ENCODE measurements around the gene ANKRD6.

DNA sequence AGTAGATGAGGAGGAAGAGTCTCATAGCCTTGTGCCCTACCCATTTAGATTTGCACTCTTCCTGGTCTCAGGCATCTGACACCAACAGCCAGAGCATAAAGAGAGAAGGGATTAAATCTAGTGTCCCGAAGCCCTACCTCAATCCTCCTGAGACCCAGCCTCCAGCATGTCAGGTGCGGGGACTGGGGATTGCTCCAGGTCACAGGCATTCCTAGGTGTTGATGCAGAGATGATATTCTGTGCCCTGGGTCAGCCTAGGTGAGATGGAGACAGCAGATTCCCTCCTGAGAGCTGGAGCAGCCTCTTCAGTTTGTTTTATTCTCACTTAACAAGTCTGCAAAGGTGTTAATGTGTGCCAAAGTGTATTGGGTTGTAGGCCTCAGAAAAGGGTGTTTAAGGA lies 89.8 kb downstream of the ANKRD6 start:
- TF ChIP-seq, protein P1, sequence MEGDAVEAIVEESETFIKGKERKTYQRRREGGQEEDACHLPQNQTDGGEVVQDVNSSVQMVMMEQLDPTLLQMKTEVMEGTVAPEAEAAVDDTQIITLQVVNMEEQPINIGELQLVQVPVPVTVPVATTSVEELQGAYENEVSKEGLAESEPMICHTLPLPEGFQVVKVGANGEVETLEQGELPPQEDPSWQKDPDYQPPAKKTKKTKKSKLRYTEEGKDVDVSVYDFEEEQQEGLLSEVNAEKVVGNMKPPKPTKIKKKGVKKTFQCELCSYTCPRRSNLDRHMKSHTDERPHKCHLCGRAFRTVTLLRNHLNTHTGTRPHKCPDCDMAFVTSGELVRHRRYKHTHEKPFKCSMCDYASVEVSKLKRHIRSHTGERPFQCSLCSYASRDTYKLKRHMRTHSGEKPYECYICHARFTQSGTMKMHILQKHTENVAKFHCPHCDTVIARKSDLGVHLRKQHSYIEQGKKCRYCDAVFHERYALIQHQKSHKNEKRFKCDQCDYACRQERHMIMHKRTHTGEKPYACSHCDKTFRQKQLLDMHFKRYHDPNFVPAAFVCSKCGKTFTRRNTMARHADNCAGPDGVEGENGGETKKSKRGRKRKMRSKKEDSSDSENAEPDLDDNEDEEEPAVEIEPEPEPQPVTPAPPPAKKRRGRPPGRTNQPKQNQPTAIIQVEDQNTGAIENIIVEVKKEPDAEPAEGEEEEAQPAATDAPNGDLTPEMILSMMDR (IDR thresholded peaks at IDR 0.05) = no peak
- no peak for TF ChIP-seq POLR2A (IDR thresholded peaks at IDR 0.05)

Measured in right lobe of liver (tissue), 4 donors.